Smooth muscle cell (in vitro differentiated cells): ENCODE measurements around the gene IKZF2. TPM values are rescaled to one million over a fixed set of nuclear protein-coding genes. Genes with fewer than 3 reads are reported as not detected.

Experiments used
- DNase-seq: peaks from one replicate; lab custom pipeline; 2025; ENCODE audit not compliant: unreplicated experiment; lab: John Stamatoyannopoulos, UW
- H2AFZ ChIP-seq: fragments of 200-600 bp; sonication (generic); 2 replicates; pipeline ENCODE4 v1.6.0; 2016; ENCODE audit warnings: antibody characterized with exemption, low read depth, mild to moderate bottlenecking
- H3F3A ChIP-seq: fragments of 200-600 bp; sonication (generic); 2 replicates; pipeline ENCODE4 v1.6.0; 2017; ENCODE audit warnings: antibody characterized with exemption, low read depth
- H3K27ac ChIP-seq: fragments of 200-600 bp; sonication (generic); 2 replicates; pipeline ENCODE4 v1.5.1; 2016; ENCODE audit warnings: low read depth, mild to moderate bottlenecking
- H3K27me3 ChIP-seq: fragments of 200-600 bp; sonication (generic); 2 replicates; pipeline ENCODE4 v1.6.1; 2016; ENCODE audit warnings: low read depth, mild to moderate bottlenecking
- H3K36me3 ChIP-seq: fragments of 200-600 bp; sonication (generic); 2 replicates; pipeline ENCODE4 v1.5.1; 2016; ENCODE audit warnings: low read depth
- H3K4me1 ChIP-seq: fragments of 200-600 bp; sonication (generic); 2 replicates; pipeline ENCODE4 v1.5.1; 2016; ENCODE audit warnings: low read depth
- H3K4me2 ChIP-seq: fragments of 200-600 bp; sonication (generic); 2 replicates; pipeline ENCODE4 v1.6.0; 2016; ENCODE audit warnings: mild to moderate bottlenecking
- H3K4me3 ChIP-seq: fragments of 200-600 bp; sonication (generic); 2 replicates; pipeline ENCODE4 v1.5.1; 2016; ENCODE audit warnings: mild to moderate bottlenecking
- H3K79me2 ChIP-seq: fragments of 200-600 bp; sonication (generic); 2 replicates; pipeline ENCODE4 v1.6.0; 2016; ENCODE audit warnings: low read depth, mild to moderate bottlenecking
- H3K9ac ChIP-seq: fragments of 200-600 bp; sonication (generic); 2 replicates; pipeline ENCODE4 v1.6.0; 2016; ENCODE audit warnings: low read depth
- H3K9me3 ChIP-seq: fragments of 200-600 bp; sonication (generic); replicated peaks from 2 replicates; pipeline ENCODE4 v1.5.1; 2016; ENCODE audit warnings: low read depth
- H4K20me1 ChIP-seq: fragments of 200-600 bp; sonication (generic); 2 replicates; pipeline ENCODE4 v1.6.0; 2016; ENCODE audit warnings: low read depth
- whole genome bisulfite sequencing: methylation state at CpG from one replicate; pipeline ENCODE4 v1.1.7; 2016; ENCODE audit warnings: low lambda C conversion rate; 5-methylcytosine and 5-hydroxymethylcytosine counted together
- polyA plus RNA-seq: library from polyadenylated mRNA; unstranded; fragments of >200 nt; fragmentation: Nextera tagmentation; extraction: Ambion mirVana; gene quantifications from 2 replicates; pipeline ENCODE4 v1.2.1, GENCODE V29; 2016
- total RNA-seq: library from RNA; depleted of rRNA; stranded (reverse); fragments of >200 nt; gene quantifications from 2 replicates; pipeline ENCODE4 v1.2.3, GENCODE V29; 2014
- TF ChIP-seq, protein P1 (sequence below): fragments of 200-600 bp; sonication (generic); IDR thresholded peaks from 2 replicates; pipeline ENCODE4 v1.5.1; 2017; ENCODE audit warnings: borderline replicate concordance, mild to moderate bottlenecking, antibody characterized with exemption; ENCODE audit not compliant: insufficient read depth, poor library complexity, severe bottlenecking

The IKZF2 gene
- total and polyA plus RNA-seq, 2 experiments from 2014 or later = 0.69 to 16.5 TPM

DNA sequence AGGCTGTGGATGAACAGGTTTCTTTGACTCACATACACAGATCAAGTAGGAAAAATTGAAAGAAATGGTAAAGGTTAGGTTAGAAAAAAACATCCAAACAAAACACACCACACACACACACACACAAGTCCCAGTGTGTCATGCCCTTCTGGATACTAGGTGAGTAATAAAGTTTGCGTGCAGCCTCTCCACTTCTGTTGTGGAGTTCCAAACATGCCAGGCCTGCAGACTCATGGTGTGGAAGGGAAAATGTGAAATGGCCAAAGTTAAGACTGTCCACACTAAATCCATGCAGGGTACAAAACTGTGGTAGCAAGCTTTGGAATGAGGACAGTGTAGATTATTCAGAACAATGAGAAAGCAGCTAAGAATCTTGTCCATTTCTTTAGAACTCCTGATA is 114.6 kb downstream of the IKZF2 start:
- H2AFZ ChIP-seq = no peak overlapping the region
- no peaks in the 10 kb centered on the region for H3F3A ChIP-seq
- H3K9me3 ChIP-seq = no peaks in the 10 kb centered on the region
- H3K4me2 ChIP-seq = no peak overlapping the region
- H3K79me2 ChIP-seq = no peaks in the 10 kb centered on the region
- WGBS = 0% methylated on average over 1 of the region's 1 CpG
- no peaks in the 10 kb centered on the region for H4K20me1 ChIP-seq
- H3K4me1 ChIP-seq = no peaks in the 10 kb centered on the region
- H3K9ac ChIP-seq = no peak overlapping the region
- H3K4me3 ChIP-seq = no peak overlapping the region
- no peaks in the 10 kb centered on the region for H3K27me3 ChIP-seq
- no peak overlapping the region for H3K27ac ChIP-seq
- DNase-seq = no peak
- no peaks in the 10 kb centered on the region for H3K36me3 ChIP-seq
- TF ChIP-seq, protein P1, sequence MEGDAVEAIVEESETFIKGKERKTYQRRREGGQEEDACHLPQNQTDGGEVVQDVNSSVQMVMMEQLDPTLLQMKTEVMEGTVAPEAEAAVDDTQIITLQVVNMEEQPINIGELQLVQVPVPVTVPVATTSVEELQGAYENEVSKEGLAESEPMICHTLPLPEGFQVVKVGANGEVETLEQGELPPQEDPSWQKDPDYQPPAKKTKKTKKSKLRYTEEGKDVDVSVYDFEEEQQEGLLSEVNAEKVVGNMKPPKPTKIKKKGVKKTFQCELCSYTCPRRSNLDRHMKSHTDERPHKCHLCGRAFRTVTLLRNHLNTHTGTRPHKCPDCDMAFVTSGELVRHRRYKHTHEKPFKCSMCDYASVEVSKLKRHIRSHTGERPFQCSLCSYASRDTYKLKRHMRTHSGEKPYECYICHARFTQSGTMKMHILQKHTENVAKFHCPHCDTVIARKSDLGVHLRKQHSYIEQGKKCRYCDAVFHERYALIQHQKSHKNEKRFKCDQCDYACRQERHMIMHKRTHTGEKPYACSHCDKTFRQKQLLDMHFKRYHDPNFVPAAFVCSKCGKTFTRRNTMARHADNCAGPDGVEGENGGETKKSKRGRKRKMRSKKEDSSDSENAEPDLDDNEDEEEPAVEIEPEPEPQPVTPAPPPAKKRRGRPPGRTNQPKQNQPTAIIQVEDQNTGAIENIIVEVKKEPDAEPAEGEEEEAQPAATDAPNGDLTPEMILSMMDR = no peak

DNA sequence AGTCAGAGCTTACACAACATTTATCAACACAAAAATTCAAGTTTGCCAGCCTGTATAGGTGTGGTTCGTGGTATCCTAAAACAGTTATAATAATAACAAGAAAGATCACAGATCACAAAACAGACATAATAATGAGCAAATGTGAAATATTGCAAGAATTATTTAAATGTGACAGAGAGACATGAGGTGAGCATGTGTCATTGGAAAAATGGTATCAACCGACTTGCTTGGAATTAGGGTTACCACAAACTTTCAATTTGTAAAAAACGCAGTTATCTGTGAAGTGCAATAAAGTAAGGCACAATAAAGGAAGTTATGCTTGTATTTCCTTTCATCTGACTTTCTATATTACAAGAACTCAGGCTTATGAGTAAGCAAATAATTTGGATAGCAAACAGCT is 116.8 kb downstream of the IKZF2 start:
- Histone ChIP-seq H4K20me1 (no peaks in the 10 kb centered on the region), H3K79me2 (no peaks in the 10 kb centered on the region), H3F3A (no peaks in the 10 kb centered on the region), H3K9ac (no peak overlapping the region), H3K27ac (no peak overlapping the region), H3K27me3 (no peaks in the 10 kb centered on the region), H3K36me3 (no peaks in the 10 kb centered on the region), H3K4me1 (no peaks in the 10 kb centered on the region), H3K9me3 (no peaks in the 10 kb centered on the region), H3K4me2 (no peak overlapping the region), H2AFZ (no peak overlapping the region), H3K4me3 (no peak overlapping the region)
- whole genome bisulfite sequencing = 92% methylated on average over 3 of the region's 3 CpGs
- TF ChIP-seq, protein P1 = no peak
- DNase-seq = no peak

DNA sequence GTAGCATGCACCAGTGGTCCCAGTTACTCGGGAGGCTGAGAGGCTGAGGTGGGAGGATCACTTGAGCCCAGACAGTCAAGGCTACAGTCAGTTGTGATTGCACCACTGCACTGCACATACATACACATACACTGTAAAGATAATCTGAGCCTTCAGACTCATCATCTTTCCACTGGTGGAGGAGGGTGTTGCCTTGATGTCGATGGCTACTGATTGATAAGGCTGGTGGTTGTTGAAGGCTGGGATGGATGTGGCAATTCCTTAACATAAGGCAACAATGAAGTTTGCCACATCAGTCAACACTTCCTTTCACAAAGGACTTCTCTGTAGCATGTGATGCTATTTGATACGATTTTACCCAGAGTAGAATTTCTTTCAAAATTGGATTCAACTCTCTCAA is 118.8 kb downstream of the IKZF2 start:
- no peak overlapping the region for H3K4me3 ChIP-seq
- no peaks in the 10 kb centered on the region for H4K20me1 ChIP-seq
- H2AFZ ChIP-seq = no peak overlapping the region
- WGBS = 95% methylated on average over 3 of the region's 3 CpGs
- H3K9ac ChIP-seq = no peak overlapping the region
- H3K27me3 ChIP-seq = no peaks in the 10 kb centered on the region
- DNase-seq = no peak
- TF ChIP-seq, protein P1 = no peak
- H3F3A ChIP-seq = no peaks in the 10 kb centered on the region
- H3K9me3 ChIP-seq = no peaks in the 10 kb centered on the region
- H3K79me2 ChIP-seq = no peaks in the 10 kb centered on the region
- no peaks in the 10 kb centered on the region for H3K4me1 ChIP-seq
- H3K27ac ChIP-seq = no peak overlapping the region
- no peak overlapping the region for H3K4me2 ChIP-seq
- H3K36me3 ChIP-seq = no peaks in the 10 kb centered on the region

DNA sequence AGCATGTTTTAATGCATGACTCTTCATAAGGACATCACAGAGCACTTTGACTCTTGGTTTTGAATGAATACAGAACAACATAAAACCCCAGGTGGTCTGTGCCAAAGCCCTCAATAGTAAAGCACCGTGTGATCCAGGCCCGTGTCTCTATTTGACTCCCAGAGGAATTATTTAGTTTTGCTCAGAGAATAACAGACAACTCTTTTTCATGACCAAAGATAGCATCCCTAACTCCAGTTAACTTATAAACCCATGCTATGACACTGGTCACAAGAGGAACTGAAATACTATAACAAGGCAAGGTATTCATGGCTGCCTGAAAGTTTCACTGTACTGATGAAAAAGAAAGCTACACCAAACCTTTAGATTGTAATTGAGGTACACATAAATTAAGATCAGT is 128.4 kb downstream of the IKZF2 start:
- Histone ChIP-seq H3K27me3 (no peaks in the 10 kb centered on the region), H2AFZ (no peak overlapping the region), H3K9ac (no peak overlapping the region), H4K20me1 (no peaks in the 10 kb centered on the region), H3K4me3 (no peak overlapping the region), H3K9me3 (no peaks in the 10 kb centered on the region), H3K36me3 (no peaks in the 10 kb centered on the region), H3K27ac (peak overlapping the region; percentile 79), H3K4me1 (no peaks in the 10 kb centered on the region), H3F3A (no peaks in the 10 kb centered on the region), H3K79me2 (no peaks in the 10 kb centered on the region), H3K4me2 (no peak overlapping the region)
- DNase-seq = no peak
- 85% methylated on average over 2 of the region's 2 CpGs for WGBS
- TF ChIP-seq, protein P1 = no peak
